H1 (cell line): ENCODE data around the gene CERCAM. TPM values are rescaled to one million over a fixed set of nuclear protein-coding genes. Genes with fewer than 3 reads are reported as not detected.

Source experiments
- CHD7 ChIP-seq: fragments of 300-600 bp; sonication (generic); IDR thresholded peaks from 2 replicates; pipeline ENCODE4 v1.7.1; 2012; ENCODE audit warnings: low read length, moderate library complexity, mild to moderate bottlenecking, inconsistent platforms; ENCODE audit not compliant: insufficient replicate concordance
- EP300 ChIP-seq, 2 experiments: IDR thresholded peaks; 1 replicate in 1 of 2; 2 replicates in 1 of 2; pipeline ENCODE4 v1.6.1; 2011 to 2012; ENCODE audit warnings: low read depth in 2 of 2, low read length in 2 of 2, mild to moderate bottlenecking in 2 of 2, borderline replicate concordance in 1 of 2, inconsistent platforms in 1 of 2, moderate library complexity in 1 of 2
- GTF2F1 ChIP-seq: IDR thresholded peaks from 2 replicates; pipeline ENCODE4 v1.6.1; 2012; ENCODE audit warnings: low read depth, low read length, improper control_type of control experiment, borderline replicate concordance
- RBBP5 ChIP-seq: IDR thresholded peaks from 2 replicates; pipeline ENCODE4 v1.7.1; 2012; ENCODE audit warnings: low read depth, mild to moderate bottlenecking, inconsistent platforms, low read length, moderate library complexity, borderline replicate concordance
- RFX5 ChIP-seq: IDR thresholded peaks from 2 replicates; pipeline ENCODE4 v1.6.1; 2011; ENCODE audit warnings: low read depth, low read length, improper control_type of control experiment, borderline replicate concordance
- SAP30 ChIP-seq: fragments of 300-600 bp; sonication (generic); IDR thresholded peaks from 2 replicates; pipeline ENCODE4 v1.7.1; 2012; ENCODE audit warnings: low read length, moderate library complexity, mild to moderate bottlenecking, inconsistent platforms; ENCODE audit not compliant: insufficient read depth, insufficient replicate concordance
- SP1 ChIP-seq: IDR thresholded peaks from 2 replicates; pipeline ENCODE4 v1.6.1; 2011; ENCODE audit warnings: low read depth, low read length
- TAF7 ChIP-seq: optimal IDR thresholded peaks from 2 replicates; pipeline ENCODE3; 2011; ENCODE audit warnings: low read depth, mild to moderate bottlenecking, inconsistent platforms, low read length, moderate library complexity, borderline replicate concordance
- TCF12 ChIP-seq: IDR thresholded peaks from 2 replicates; pipeline ENCODE4 v1.6.1; 2011; ENCODE audit warnings: low read depth, mild to moderate bottlenecking, low read length
- YY1 ChIP-seq: IDR thresholded peaks from 2 replicates; pipeline ENCODE4 v1.6.1; 2011; ENCODE audit warnings: low read depth, mild to moderate bottlenecking, low read length
- polyA plus RNA-seq, 7 experiments: library from polyadenylated mRNA; depleted of rRNA in 3 of 7; stranded (reverse) in 5 of 7; unstranded in 2 of 7; fragments of >200 nt in 5 of 7; fragments of 200-250 nt in 2 of 7; gene quantifications; 1 replicate in 5 of 7; 2 replicates in 1 of 7; 4 replicates in 1 of 7; pipeline versions ENCODE4 v1.2.1 to v1.2.3, GENCODE V29; 2011 to 2013; ENCODE audit warnings: missing spikeins in 2 of 7, mixed read lengths in 2 of 7
- total RNA-seq: library from RNA; stranded (reverse); fragmentation: NEBNext Ultra II Directional; extraction: Animal tissue kit (Norgen Biotek cat#: 25700); gene quantifications from 2 replicates; pipeline ENCODE4 v1.2.1, GENCODE V29; 2021

Gene CERCAM
- total and polyA plus RNA-seq, 2 of the 8 experiments (the other 6 are each of a cell fraction or from before 2014, with no cell fraction given), result 3.1 to 5.2 TPM

GRCh38 chr9:128396970-128397613, 23.6 kb upstream of the CERCAM start (continued):
- TF ChIP-seq CHD7, result no peak
- TF ChIP-seq SAP30, result no peak
- TF ChIP-seq EP300 (IDR thresholded peaks at IDR 0.05; ENCODE audit: borderline replicate concordance in 1 of 2, low read depth in 2 of 2, low read length in 2 of 2), result peak in 1 of 2 experiments; percentile 43; a peak in 1 of 3 replicates
- TF ChIP-seq GTF2F1, result no peak
- peak; percentile 39; the same call in 1 of the 2 replicates for TF ChIP-seq SP1
- 0 out of 2 replicates have a peak, but pooled peaks have one; percentile 25 for TF ChIP-seq YY1
- TF ChIP-seq TCF12, result peak; percentile 97
- no peak for TF ChIP-seq RBBP5
- no peak for TF ChIP-seq RFX5
- no peak for TF ChIP-seq TAF7
